ENCODE results near the gene MEIS1.

- TF ChIP-seq POLR2AphosphoS5 (IDR thresholded peaks at IDR 0.05) (no peak), POLR2A (IDR thresholded peaks at IDR 0.05) (no peak), CTCF (IDR thresholded peaks at IDR 0.05) (no peak)
These were observed 44.8 kb upstream of the MEIS1 start for GRCh38 chr2:66390152-66390551.

Measured in stomach (tissue), 4 donors.